Mesenteric fat pad (tissue), 1 donor: ENCODE measurements around the gene KLF1. TPM values are rescaled to one million over a fixed set of nuclear protein-coding genes. Genes with fewer than 3 reads are reported as not detected.
A peak's percentile ranks its signal among the peaks of the same experiment; 100 is the strongest.
"Not testable (repeated sequence)": the region's sequence is repeated elsewhere in the genome, so short reads cannot be mapped to it uniquely, and the experiment has no call there.

ENCODE experiments used
- DNase-seq: peaks from one replicate; pipeline ENCODE4 v3.0.0-alpha.2; 2020; ENCODE audit warnings: low spot score
- long read RNA-seq: library from polyadenylated mRNA; unstranded; transcript quantifications from one replicate; pipeline ENCODE4 v2.0.0, GENCODE V29; 2020
- total RNA-seq: library from RNA; stranded (reverse); fragmentation: NEBNext Ultra II Directional; extraction: Animal tissue kit (Norgen Biotek cat#: 25700); gene quantifications from one replicate; pipeline ENCODE4 v1.2.1, GENCODE V29; 2021
- donor health status: DM: yes; HTN: yes; CAD: no.

KLF1 gene
- not detected for total RNA-seq
- long read RNA-seq, partial matches to known transcripts, result 1 of 1 reads
- long read RNA-seq, other reads (novel, unspliced or antisense), result 0 of 1 reads

DNA sequence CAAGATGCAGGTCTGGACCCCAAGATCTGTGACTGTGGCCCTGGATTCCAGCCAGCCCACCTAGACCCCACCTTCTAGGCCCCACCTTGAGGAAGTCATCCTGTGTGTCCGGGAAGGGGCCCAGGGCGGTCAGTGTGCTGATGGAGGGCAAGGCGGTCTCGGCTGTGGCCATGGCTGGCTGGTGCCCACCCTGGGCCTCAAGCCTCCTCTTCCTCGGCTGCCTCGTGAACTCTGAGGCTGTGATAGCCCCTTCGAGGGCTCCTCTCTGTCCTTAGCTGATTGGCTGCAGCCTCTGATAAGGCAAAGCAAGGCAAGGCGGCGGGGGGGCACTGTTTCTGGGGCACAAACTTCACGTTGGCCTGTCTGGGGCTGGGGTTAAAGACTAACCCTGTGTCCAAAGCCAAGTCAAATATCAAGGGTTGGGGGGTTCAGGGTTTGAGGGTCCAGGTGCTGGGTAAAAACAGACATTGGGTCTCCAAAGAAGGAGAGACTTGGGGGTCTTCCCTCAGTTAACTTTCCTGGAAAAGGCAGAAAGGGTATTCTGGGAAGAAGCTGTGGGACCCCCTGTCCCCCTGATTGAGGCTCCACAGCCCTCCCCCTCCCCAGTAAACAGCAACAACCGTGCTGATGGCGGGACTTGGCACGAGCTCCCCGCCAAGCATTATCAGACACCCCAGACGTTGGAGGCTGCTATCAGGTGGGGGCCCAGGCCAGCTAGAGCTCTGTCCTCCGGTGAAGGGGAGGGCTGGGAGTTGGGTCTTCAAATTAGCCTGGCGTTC, at the start of gene KLF1:
Gene KLF1, minus strand, starts transcription at position 233 of the 779 bp plus-strand sequence. Its CDS starts 61 bp downstream, at position 172.
- no peak for DNase-seq

DNA sequence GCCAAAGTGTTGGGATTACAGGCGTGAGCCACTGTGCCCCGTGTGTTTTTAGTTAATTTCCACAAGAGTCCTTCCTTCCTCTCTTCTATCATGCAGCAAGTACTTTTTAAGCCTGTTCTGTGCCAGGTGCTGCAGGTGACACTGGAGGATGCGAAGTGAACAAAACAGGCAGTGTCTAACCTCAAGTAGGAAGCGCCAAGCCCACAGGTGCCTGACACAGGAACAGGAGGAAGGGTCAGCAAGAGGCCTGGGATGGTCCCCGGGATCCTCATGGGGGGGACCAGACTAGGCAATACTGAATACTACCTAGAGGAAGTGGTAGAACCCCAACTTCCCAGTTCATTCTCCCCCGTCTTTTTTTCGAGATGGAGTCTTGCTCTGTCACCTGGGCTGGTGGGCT, 49.6 kb upstream of the KLF1 start:
- no peak for DNase-seq

DNA sequence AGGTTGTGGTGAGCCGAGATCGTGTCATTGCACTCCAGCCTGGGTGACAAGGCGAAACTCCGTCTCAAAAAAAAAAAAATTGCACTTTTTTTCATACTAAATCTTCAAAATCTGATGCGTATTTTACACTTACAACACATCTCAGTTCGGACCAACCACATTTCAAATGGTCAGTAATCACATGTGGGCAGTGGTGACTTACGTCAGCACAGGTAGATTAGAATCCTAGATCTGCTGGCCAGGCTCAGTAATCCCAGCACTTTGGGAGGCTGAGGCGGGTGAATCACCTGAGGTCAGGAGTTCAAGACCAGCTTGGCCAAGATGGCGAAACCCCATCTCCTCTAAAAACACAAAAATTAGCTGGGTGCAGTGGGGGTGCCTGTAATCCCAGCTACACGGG, 48.1 kb upstream of the KLF1 start:
- DNase-seq, result no peak

DNA sequence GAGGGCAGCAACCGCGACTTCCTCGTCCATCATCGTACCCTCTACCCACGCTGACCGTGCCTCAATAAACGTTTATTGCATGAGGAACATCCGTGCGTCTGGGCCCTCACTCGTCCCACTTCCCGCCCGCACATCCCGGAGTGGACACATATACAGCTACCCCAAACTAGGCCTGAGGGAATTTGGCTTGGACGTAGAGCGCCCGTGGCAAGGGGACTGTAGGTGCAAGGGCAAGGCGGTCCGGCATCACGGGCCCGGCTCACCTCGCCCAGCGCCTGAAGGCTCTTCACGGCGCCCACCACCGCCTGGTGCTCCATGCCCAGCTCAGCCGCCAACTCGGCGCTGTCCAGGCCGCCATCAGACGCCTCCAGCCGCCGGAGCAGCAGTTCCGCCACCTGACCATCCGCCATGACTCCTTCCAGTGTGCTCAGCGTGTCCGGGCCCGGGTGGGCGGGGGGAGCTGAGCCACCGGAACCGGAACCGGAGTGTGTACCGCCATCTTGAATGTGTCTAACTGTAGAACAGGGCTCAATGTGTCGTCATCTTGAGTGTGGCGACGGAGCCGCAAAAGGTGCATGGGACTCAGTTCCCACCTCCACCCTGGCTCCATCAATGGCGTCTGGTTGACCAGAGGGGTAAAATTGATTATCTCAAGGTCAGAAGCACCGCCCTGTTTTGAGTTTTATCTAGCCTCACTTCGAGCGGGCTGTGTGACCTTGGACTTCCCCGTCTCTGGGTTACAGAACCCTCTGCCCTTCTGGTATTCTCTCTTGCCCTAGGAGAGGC, 46.5 kb upstream of the KLF1 start, which contains the start of gene FARSA:
Gene FARSA, minus strand, starts transcription at position 425 of the 786 bp plus-strand sequence. Its CDS starts 15 bp downstream, at position 410.
- DNase-seq, result peak; percentile 96

DNA sequence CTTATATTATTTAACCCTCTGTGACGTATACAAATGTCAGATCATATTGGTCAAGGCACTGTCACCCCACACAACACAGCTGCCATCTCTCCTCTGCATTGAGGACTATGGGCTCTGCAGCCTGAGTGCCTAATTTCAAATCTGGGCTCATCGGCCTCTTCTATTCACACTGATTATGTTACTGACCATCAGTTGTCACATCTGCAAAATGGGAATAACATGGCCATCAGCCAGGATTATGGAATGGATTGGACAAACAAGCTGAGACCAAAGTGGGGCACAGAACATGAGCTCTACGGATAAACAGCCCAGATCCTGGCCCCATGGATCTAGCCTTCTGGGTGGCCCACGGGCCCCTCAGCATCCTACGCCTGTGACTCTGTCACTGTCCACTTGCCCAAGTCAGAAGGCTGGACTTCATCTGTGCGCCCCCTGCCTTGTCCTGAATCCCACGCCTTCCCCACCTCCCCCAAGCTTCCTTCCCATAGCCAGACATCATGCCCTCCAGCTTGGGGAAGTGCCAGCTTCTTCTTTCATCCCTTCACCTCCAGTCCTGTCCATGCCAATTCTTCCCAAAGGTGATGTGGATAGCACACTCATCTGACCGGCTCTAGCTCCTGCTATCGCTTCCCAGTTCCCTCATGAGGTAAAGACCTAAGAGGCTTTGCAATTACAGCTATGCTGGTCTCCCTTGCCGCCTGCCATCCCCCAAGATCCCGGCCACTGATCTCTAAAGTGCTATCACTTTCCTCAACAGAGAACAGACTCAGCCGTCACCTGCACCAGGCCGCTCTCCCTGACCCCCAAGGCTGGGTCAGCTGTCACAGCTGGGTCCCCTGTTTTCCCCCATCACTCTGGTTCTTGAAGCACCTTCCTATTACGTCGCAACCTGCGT, 45.6 kb upstream of the KLF1 start:
- DNase-seq, result no peak

DNA sequence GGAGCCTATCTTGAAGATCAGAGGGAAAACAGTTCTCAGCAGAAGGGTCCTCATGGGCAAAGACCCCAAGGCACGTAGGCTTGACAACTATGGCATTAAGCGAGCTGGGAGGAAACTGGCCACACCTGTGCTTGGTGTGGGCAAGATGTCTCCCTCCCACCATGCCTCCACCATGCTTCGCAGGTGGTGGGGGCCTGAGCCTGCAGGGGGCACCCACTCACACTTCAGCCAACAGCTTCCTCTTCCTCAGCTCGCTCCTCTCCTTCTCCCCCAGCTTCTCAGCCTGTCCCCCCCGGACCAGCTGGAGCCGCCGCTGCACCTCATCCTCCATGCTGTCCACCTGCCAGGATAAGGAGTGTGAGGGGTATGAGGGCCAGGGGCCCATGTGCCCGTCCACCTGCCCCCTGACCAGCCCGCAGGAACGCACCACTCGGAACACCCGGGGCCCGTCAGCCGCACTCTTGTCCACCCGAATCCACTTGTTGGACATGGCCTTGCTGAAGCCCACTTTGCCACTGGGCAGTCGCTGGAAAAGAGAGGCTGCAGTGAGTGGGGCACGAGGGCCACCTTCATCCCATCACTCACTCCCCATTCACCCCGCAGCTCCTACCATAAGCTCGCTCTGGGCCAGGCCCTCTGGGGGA, 43.1 kb upstream of the KLF1 start:
- no peak for DNase-seq

DNA sequence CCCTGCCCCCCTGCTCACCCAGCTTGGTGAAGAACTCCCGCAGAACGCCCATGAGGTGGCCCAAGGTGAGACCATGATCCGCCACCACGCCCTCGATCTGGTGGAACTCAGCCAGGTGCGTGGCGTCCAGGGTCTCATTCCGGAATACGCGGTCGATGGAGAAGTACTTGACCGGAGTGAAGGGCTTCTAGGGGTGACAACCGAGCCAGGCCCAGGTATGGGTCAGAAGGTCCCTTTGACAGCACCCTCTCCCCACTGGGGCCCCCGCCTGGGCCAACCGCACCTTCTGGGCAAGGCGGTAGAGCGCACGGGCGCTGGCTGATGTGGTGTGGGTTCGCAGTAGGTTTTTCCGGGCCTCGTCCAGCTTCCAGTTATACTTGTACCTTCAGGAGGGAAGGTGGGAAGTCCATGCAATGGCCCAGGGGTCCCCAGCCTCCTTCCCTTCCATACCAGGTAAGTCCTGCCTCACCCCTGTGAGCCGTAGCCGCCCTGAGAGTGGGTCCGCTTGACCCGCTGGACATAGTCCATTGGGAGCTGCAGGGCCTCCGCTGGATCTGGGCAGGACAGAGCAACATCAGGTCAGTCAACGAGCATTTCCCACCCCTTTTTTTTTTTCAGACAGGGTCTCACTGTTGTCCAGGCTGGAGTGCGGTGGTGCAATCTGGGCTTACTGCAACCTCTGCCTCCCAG, 37.8 kb upstream of the KLF1 start:
- no peak for DNase-seq

DNA sequence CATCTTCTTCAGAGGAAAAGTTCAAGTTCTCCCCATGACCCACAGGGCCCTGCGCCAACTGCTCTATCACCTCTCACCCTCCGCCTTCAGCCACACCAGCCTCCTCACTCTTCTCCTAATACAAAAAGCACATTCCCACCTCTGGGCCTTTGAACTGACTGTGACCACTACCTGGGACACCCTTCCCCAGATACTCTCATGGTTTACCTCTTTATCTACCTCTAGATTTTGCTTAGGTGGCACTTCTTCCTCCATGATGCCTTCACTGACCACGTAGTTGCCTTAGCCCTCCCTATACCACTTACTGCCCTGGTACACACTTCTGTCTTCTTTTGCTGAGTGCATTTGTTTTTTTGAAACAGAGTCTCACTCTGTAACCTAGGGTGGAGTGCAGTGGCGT, 36.0 kb upstream of the KLF1 start:
- DNase-seq, result no peak

DNA sequence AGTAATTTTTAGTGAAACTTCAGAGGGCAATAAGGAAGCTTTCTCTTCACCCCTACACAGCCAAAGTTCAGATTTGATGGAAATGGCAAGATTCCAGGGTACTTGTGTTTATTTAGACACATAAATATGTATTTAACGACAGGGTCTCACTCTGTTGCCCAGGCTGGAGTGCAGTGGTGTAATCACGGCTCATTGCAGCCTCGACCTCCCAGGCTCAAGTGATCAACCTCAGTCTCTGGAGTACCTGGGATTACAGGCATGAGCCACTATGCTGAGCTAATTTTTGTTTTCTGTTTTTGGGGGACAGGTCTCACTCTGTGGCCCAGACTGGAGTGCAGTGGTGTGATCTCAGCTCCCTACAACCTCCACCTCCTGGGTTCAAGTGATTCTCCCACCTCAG, 34.0 kb upstream of the KLF1 start:
- no peak for DNase-seq

DNA sequence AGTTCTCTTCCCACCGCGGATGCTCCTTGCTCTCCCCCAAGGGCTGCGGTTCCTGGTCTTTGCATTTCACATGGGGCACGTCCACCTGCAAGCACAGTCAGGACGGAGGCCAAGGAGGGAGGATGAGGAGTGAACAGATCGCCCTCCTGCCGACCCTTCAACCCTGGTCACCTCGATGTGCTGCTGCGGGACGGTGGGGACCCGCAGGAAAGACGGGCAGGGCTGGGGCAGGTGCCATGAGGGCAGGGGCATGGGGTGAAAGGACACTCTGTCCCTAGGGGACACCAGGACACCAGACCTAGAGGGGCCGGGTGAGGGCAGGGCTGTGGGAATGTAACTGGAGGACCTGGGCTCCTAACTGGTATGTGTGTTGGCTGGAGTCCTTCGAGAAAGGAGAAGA, 31.3 kb upstream of the KLF1 start:
- no peak for DNase-seq

DNA sequence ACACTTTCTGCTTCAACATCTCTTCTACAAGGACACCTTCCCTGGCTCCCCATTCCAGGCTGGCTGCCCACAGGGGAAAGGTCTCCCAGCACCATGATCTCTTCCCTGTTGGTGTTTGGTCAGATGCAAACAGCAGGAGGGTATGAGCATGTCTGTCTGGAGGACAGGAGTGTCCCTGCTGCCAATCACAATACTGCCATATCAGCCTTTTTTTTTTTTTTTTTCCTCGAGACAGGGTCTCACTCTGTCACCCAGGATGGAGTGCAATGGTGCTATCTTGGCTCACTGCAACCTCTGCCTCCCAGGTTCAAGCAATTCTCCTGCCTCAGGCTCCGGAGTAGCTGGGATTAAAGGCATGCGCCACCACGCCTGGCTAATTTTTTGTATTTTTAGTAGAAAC, 28.9 kb upstream of the KLF1 start:
- not testable (repeated sequence) for DNase-seq

DNA sequence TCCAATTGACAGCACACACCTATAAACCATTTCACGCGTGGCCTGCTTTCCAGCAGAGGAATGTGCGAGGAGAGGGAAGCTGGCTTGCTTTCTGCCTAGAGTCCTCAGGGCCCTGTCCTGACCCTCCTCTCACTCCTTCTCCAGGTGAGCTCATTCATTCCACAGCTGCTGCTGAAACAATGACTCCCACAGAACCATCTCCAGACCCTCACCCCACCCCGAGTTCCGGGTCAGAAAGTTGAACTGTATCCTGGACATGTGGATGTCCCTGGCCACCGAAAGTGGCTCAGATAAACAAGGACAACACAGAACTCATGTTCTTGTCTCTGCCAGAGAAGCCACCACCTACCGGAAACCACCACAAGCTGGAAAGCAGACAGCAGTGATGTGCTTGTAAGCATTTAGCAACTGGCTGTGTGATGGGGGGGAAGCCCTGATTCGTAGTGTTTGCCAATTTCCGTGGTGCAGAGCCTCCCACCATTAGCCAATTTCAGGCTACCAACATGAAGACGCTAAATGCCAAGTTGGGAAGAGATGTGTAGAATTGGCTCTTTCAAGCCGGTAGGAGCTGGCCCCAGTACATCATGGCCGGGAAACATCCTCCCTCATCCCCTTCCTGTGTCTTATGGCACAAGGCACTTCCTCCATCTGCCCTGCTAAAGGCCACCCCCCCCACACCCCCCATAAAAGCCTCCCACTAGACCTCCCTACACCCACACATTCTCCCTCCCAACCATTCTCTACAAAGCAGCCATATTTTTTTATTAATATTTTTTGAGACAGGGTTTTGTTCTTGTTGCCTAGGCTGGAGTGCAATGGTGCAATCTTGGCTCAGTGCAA, 27.1 kb upstream of the KLF1 start:
- no peak for DNase-seq

DNA sequence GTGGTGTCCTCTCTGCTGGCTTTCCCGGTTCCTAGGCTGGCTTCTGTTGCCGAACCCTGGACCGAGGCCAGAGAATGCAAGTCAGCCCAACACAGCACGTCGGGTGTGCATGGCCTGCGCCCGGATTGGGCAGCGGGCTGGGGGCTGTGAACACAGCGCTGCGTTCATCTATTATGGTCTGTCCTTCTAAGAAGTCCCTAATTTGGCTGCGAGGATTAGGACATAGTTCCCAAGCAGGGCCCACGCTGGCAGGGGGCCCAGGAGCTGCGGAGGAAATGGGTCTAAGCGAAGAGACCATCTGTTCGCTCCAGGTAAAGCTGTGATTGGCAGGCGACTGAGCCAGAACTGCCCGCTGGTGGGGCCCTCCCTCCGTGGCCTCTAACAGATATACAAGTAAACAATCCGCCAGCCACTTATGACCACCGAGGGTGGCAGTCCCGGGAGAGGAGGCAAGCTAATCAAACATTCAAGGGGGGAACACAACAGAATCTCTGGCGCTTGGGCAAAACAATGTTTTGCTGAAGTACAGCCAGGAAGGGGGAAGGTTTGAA, 26.1 kb upstream of the KLF1 start:
- no peak for DNase-seq

DNA sequence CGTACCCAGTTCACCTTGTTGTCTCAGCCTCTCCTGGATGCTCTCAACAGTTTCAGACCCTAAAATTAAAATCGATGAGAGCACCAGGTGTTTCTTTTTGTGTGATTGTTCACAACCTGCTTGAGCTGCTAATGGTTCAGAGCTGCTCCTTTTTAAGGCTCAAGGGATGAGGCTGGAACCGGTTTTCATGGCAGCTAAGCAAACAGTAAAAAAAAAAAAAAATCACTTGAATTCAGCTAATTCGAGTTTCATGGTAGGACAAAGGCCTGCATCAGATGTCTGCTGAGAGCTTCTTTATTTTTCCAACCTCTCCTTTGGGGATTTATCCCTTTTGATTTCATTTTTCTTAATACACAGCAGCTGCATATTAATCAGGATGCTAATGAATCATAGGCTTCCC, 25.6 kb upstream of the KLF1 start:
- DNase-seq, result no peak

DNA sequence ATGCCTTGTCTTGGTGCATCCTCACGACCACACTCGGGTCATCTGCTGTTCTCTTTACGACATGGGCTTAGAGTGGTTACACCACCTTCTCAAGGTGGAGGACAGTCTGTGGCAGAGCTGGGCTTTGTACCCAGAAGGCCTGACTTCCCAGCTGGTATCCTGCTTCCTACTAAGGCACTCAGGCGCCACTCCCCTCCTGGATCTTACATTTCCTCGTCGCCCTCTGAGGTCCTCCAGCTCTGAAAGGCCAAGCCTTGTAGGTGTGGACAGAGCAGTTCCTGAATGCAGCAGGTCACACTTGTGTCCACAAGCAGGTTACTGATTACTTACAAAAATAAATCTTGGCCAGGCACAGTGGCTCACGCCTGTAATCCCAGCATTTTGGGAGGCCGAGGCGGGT, 20.2 kb upstream of the KLF1 start:
- no peak for DNase-seq

DNA sequence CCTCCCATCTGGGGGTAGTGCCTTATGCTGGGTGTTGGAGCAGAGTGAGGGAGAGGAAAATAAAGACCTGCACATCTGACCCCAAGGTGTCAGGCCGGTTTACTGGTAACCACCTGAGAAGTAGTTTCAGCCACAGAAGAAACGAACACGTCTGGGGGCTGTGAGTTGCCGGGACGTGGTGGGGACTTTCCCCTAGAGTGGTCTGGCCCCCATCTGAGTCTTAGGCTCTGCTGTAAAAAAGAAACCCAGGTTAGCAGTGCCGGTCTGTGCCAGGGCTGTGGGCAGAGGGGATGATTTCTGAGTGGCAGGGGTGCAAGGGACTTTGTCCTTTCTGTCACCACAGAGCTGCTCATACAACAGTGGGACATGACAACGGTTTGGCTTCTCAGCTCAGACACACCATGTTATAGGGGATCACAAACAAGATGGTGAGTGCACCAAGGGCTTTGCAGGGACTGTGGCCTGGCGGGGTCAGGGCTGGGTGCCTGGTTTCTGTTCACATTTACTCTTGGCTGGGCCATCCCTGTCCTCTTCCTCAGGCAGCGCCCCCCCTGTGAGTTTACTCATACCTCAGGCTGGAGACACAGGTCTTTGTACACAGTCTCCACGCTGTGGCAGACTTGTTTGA, 13.0 kb upstream of the KLF1 start:
- no peak for DNase-seq

DNA sequence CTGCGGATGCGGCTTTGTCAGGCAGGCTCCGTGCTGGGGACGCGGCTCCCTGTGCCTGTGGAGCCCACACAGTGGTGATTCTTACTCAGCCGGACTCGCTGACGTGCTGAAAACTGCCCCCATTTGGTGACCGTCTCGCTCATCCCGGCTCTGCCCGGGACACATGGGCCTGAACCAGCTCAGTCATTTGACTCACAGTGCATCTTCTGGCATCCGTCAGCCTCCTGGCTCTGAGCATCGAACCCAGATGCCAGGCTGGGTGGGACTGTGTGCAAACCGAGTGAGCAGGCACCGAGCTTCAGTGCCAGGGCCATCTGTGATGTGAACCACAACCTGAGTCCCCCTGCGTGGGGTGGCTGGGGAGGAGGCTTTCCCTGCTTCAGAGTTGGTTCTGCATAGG, 9.5 kb upstream of the KLF1 start:
- no peak for DNase-seq

DNA sequence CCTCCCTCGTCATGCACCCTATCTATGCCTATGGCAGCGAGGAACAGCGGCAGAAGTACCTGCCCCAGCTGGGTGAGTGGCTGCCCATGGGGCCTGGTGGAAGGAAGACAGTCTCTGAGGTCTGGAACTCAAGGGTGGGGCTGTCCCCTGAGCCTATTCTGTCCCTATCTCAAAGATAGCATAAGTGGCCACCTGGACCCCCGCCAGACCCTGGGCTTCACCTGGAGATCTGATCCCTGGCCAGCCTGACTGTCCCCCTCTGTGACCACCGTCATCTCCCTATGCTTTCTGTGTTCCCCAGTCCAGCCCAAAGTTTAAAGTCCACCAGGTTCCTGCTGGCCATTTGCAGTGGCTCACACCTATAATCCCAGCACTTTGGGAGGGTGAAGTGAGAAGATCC, 6.6 kb upstream of the KLF1 start:
- no peak for DNase-seq
